ENCODE results near the gene FGF2.
A peak's percentile ranks its signal among the peaks of the same experiment; 100 is the strongest.

The FGF2 gene

GRCh38 chr4:122816476-122816875 lies 10.2 kb upstream of the FGF2 start:
- Histone ChIP-seq H3K4me1 (ENCODE audit: control insufficient read depth, insufficient read depth, low read length) (no peaks in the 10 kb centered on the region), H3K27me3 (ENCODE audit: control insufficient read depth, insufficient read depth, low read length) (no peaks in the 10 kb centered on the region), H3K9me3 (ENCODE audit: control insufficient read depth, low read length) (no peaks in the 10 kb centered on the region), H3K9ac (ENCODE audit: low read length) (no peak overlapping the region), H3K4me3 (ENCODE audit: low read length) (no peak overlapping the region), H3K36me3 (ENCODE audit: control insufficient read depth, insufficient read depth, low read length) (no peaks in the 10 kb centered on the region)

- Histone ChIP-seq H3K36me3 (ENCODE audit: control insufficient read depth, insufficient read depth, low read length) (no peaks in the 10 kb centered on the region), H3K9me3 (ENCODE audit: control insufficient read depth, low read length) (no peaks in the 10 kb centered on the region), H3K27me3 (ENCODE audit: control insufficient read depth, insufficient read depth, low read length) (peaks cover 4% of the 10 kb centered on the region), H3K9ac (ENCODE audit: low read length) (no peak overlapping the region), H3K4me1 (ENCODE audit: control insufficient read depth, insufficient read depth, low read length) (no peaks in the 10 kb centered on the region), H3K4me3 (ENCODE audit: low read length) (no peak overlapping the region)
Observed at GRCh38 chr4:122819708-122820449, 6.8 kb upstream of the FGF2 start.

GRCh38 chr4:122821092-122821491 lies 5.5 kb upstream of the FGF2 start:
- peaks cover 9% of the 10 kb centered on the region for H3K27me3 ChIP-seq (ENCODE audit: control insufficient read depth, insufficient read depth, low read length)

GRCh38 chr4:122822466-122822865 lies 4.2 kb upstream of the FGF2 start:
- Histone ChIP-seq H3K4me1 (ENCODE audit: control insufficient read depth, insufficient read depth, low read length) (peaks cover 5% of the 10 kb centered on the region), H3K9me3 (ENCODE audit: control insufficient read depth, low read length) (no peaks in the 10 kb centered on the region), H3K9ac (ENCODE audit: low read length) (no peak overlapping the region), H3K27me3 (ENCODE audit: control insufficient read depth, insufficient read depth, low read length) (peaks cover 20% of the 10 kb centered on the region), H3K4me3 (ENCODE audit: low read length) (no peak overlapping the region), H3K36me3 (ENCODE audit: control insufficient read depth, insufficient read depth, low read length) (no peaks in the 10 kb centered on the region)

More at GRCh38 chr4:122821092-122821491, 5.5 kb upstream of the FGF2 start:
- Histone ChIP-seq H3K4me1 (ENCODE audit: control insufficient read depth, insufficient read depth, low read length) (no peaks in the 10 kb centered on the region), H3K36me3 (ENCODE audit: control insufficient read depth, insufficient read depth, low read length) (no peaks in the 10 kb centered on the region), H3K9ac (ENCODE audit: low read length) (no peak overlapping the region), H3K9me3 (ENCODE audit: control insufficient read depth, low read length) (no peaks in the 10 kb centered on the region), H3K4me3 (ENCODE audit: low read length) (no peak overlapping the region)

GRCh38 chr4:122823476-122823875 lies 3.2 kb upstream of the FGF2 start:
- no peak overlapping the region for H3K9ac ChIP-seq (ENCODE audit: low read length)
- no peak overlapping the region for H3K4me3 ChIP-seq (ENCODE audit: low read length)
- H3K36me3 ChIP-seq (ENCODE audit: control insufficient read depth, insufficient read depth, low read length) = no peaks in the 10 kb centered on the region
- H3K4me1 ChIP-seq (ENCODE audit: control insufficient read depth, insufficient read depth, low read length) = peaks cover 14% of the 10 kb centered on the region
- no peaks in the 10 kb centered on the region for H3K9me3 ChIP-seq (ENCODE audit: control insufficient read depth, low read length)
- peaks cover 30% of the 10 kb centered on the region for H3K27me3 ChIP-seq (ENCODE audit: control insufficient read depth, insufficient read depth, low read length)

GRCh38 chr4:122824616-122825015 lies 2.0 kb upstream of the FGF2 start:
- no peaks in the 10 kb centered on the region for H3K36me3 ChIP-seq (ENCODE audit: control insufficient read depth, insufficient read depth, low read length)
- no peak overlapping the region for H3K4me3 ChIP-seq (ENCODE audit: low read length)
- H3K9ac ChIP-seq (ENCODE audit: low read length) = no peak overlapping the region
- H3K4me1 ChIP-seq (ENCODE audit: control insufficient read depth, insufficient read depth, low read length) = peaks cover 14% of the 10 kb centered on the region
- peaks cover 42% of the 10 kb centered on the region for H3K27me3 ChIP-seq (ENCODE audit: control insufficient read depth, insufficient read depth, low read length)
- no peaks in the 10 kb centered on the region for H3K9me3 ChIP-seq (ENCODE audit: control insufficient read depth, low read length)

- Histone ChIP-seq H3K36me3 (ENCODE audit: control insufficient read depth, insufficient read depth, low read length) (no peaks in the 10 kb centered on the region), H3K4me3 (ENCODE audit: low read length) (no peak overlapping the region), H3K9ac (ENCODE audit: low read length) (peak overlapping the region; percentile 37), H3K9me3 (ENCODE audit: control insufficient read depth, low read length) (no peaks in the 10 kb centered on the region), H3K4me1 (ENCODE audit: control insufficient read depth, insufficient read depth, low read length) (peaks cover 14% of the 10 kb centered on the region), H3K27me3 (ENCODE audit: control insufficient read depth, insufficient read depth, low read length) (peaks cover 51% of the 10 kb centered on the region)
Observed at GRCh38 chr4:122826079-122826527, 528 bp upstream of the FGF2 start.

- Histone ChIP-seq H3K4me3 (ENCODE audit: low read length) (peak overlapping the region; percentile 63), H3K9ac (ENCODE audit: low read length) (peak overlapping the region; percentile 55), H3K4me1 (ENCODE audit: control insufficient read depth, insufficient read depth, low read length) (peaks cover 14% of the 10 kb centered on the region), H3K36me3 (ENCODE audit: control insufficient read depth, insufficient read depth, low read length) (no peaks in the 10 kb centered on the region), H3K9me3 (ENCODE audit: control insufficient read depth, low read length) (no peaks in the 10 kb centered on the region), H3K27me3 (ENCODE audit: control insufficient read depth, insufficient read depth, low read length) (peaks cover 51% of the 10 kb centered on the region)
Observed at GRCh38 chr4:122827258-122827878, 737 bp downstream of the FGF2 start.

- no peaks in the 10 kb centered on the region for H3K36me3 ChIP-seq (ENCODE audit: control insufficient read depth, insufficient read depth, low read length)
- no peaks in the 10 kb centered on the region for H3K9me3 ChIP-seq (ENCODE audit: control insufficient read depth, low read length)
- H3K27me3 ChIP-seq (ENCODE audit: control insufficient read depth, insufficient read depth, low read length) = peaks cover 51% of the 10 kb centered on the region
- peak overlapping the region; percentile 63 for H3K4me3 ChIP-seq (ENCODE audit: low read length)
- peak overlapping the region; percentile 55 for H3K9ac ChIP-seq (ENCODE audit: low read length)
- H3K4me1 ChIP-seq (ENCODE audit: control insufficient read depth, insufficient read depth, low read length) = peaks cover 14% of the 10 kb centered on the region
Observed at GRCh38 chr4:122827879-122828601, 1.4 kb downstream of the FGF2 start.

- H3K27me3 ChIP-seq (ENCODE audit: control insufficient read depth, insufficient read depth, low read length) = peaks cover 47% of the 10 kb centered on the region
- no peak overlapping the region for H3K4me3 ChIP-seq (ENCODE audit: low read length)
- no peak overlapping the region for H3K9ac ChIP-seq (ENCODE audit: low read length)
Observed at GRCh38 chr4:122830426-122831095, 3.9 kb downstream of the FGF2 start.

GRCh38 chr4:122831515-122832196 lies 5.0 kb downstream of the FGF2 start:
- Histone ChIP-seq H3K36me3 (ENCODE audit: control insufficient read depth, insufficient read depth, low read length) (no peaks in the 10 kb centered on the region), H3K9ac (ENCODE audit: low read length) (no peak overlapping the region), H3K4me3 (ENCODE audit: low read length) (no peak overlapping the region), H3K4me1 (ENCODE audit: control insufficient read depth, insufficient read depth, low read length) (peaks cover 14% of the 10 kb centered on the region), H3K27me3 (ENCODE audit: control insufficient read depth, insufficient read depth, low read length) (peaks cover 36% of the 10 kb centered on the region), H3K9me3 (ENCODE audit: control insufficient read depth, low read length) (no peaks in the 10 kb centered on the region)

More at GRCh38 chr4:122830426-122831095, 3.9 kb downstream of the FGF2 start:
- H3K9me3 ChIP-seq (ENCODE audit: control insufficient read depth, low read length) = no peaks in the 10 kb centered on the region
- H3K36me3 ChIP-seq (ENCODE audit: control insufficient read depth, insufficient read depth, low read length) = no peaks in the 10 kb centered on the region
- peaks cover 14% of the 10 kb centered on the region for H3K4me1 ChIP-seq (ENCODE audit: control insufficient read depth, insufficient read depth, low read length)

Data from mucosa of stomach (tissue), 1 donor.